ENCODE measurements around the gene TCAF1.

Gene TCAF1

DNA sequence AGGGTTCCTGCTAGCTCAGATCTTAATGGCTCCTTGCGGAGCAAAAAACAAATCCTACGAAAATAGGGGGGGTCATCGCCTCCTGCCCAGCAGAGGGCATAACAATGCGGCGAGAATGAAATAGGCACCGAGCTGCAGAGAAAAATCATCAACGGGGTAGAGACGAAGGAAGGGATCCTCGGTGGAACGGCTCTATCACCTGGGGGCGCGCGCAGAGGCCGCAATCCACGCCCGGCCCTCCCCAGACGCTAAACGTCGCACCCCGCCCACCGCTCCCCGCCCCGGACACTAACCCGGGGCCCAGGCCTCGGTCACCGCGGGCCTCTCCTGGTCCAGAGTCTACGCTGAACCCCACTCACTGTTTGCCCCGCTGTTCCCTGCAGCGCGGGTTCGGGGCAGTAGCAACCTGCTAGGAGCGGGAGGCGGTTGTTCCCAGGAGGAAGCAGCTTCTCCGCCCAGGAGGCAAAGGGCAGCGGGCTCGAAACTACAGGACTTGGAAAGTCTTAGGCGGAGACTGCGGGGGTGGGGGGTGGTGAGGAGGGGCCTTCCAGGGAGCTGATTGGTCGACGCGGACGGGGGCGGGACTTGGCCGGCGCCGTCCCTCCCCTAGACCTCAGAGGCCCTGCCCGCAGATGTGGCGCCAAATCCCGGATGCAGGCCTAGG lies at the start of gene TCAF1:
Gene TCAF1 (minus strand): TSS at position 509 of the 664 bp plus-strand sequence. CDS start 25,568 bp downstream, outside the sequence.
- peak; percentile 78 to 81 for DNase-seq (ENCODE audit: low read depth in 1 of 2, low spot score in 1 of 2)

DNA sequence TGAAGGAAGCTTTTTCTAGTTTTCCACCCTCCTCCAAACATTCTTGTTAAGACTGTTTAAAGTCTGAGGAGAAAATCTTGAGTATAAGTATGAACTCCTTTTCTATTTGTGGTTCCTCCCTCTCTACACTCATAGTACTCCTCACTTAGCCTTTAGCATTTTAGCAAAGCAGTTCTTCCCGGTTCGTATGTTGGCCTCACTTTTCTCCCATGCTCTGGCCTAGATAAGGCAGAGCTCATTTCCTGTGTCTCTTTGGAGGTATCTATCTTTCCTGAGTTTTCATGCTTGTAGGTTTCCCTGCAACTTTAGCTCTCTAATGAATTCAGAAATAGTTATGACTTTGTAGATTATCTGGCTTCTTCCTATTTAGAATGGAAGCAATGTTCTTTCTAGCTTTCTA lies 46.8 kb upstream of the TCAF1 start:
- no peak for DNase-seq (ENCODE audit: low read depth in 1 of 2, low spot score in 1 of 2)

DNA sequence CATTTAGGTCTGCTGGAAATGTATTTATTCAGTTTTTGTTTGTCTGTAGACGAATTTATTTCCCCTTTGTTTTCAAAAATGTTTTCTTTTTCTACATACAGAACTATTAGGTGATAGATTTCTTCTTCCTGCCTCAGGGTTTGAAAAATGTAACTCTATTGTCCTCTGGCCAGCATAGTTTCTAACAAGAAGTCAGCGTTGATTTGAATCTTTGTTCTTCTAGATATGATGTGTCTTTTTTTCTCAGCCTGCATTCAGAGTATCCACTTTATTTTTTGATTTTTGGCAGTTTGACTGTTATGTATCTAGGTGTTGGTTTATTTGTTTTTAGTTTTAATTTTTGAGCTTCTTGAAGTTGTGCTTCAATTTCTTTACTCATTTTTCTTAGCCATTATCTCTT lies 45.1 kb upstream of the TCAF1 start:
- DNase-seq (ENCODE audit: low read depth in 1 of 2, low spot score in 1 of 2), result no peak

DNA sequence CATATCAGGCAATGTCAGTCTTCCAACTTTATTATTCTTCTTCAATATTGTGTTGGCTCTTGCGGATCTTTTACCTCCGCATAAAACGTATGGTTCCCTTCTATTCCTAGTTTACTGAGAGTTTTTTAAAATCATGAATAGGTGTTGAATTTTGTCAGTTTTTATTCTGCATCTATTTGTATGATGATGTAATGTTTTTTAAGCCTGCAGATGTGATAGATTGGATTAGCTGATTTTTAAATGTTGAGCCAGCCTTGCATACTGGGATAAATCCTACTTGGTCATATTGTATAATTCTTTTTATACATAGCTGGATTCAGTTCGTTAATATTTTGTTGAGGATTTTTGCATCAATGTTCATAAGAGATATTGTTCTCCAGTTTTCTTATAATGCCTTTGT lies 43.4 kb upstream of the TCAF1 start:
- no peak for DNase-seq (ENCODE audit: low read depth in 1 of 2, low spot score in 1 of 2)

DNA sequence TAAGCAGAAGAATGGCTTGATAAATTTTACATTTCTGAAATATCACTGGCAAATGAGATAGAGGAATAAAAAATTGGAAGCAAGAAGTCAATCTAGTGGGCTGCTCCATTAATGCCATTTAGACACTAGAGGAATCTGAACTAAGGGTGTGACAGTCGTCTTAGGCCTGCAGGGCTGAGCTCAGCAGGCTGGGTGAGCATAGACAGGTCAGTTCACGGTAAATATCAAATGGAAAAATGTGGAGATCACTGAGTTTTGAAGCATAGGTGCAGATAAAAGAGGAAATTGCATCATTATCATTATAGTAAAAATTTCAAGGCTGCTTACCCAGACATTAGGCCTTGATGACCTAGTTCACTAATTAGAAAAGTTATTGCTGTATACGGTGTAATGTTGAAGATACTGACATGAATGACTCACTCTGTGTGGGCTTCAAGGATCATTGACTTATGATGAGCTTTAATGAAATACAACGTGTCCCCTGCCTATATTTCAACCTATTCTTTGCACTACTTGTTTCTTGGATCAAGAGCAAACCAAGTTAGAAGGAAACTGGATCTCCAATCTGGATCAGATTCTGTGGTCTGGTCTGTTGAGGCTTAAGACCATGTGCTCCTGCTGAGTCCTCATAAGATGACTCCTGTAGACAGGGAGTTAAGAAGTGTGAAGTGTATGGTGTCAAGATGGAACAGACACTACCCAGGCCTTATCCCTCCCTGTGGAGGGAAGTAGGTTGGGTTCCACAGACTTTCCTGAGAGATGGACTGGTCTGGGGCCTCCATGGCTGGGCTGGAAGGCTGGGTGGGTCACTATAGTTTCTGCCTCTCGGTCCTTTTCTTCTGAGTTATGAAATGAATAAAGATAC lies 36.6 kb upstream of the TCAF1 start:
- no peak for DNase-seq (ENCODE audit: low read depth in 1 of 2, low spot score in 1 of 2)

- DNase-seq (ENCODE audit: low read depth in 1 of 2, low spot score in 1 of 2), result no peak
Measured at GRCh38 chr7:143936087-143937009, 34.4 kb upstream of the TCAF1 start.

- no peak for DNase-seq (ENCODE audit: low read depth in 1 of 2, low spot score in 1 of 2)
Measured at GRCh38 chr7:143934526-143935325, 32.8 kb upstream of the TCAF1 start, which contains the start of gene OR2F2. Gene OR2F2 (plus strand): TSS chr7:143935233. CDS start chr7:143935233, 0 bp downstream.

- no peak for DNase-seq (ENCODE audit: low read depth in 1 of 2, low spot score in 1 of 2)
Measured at GRCh38 chr7:143931739-143932138, 29.8 kb upstream of the TCAF1 start.

DNA sequence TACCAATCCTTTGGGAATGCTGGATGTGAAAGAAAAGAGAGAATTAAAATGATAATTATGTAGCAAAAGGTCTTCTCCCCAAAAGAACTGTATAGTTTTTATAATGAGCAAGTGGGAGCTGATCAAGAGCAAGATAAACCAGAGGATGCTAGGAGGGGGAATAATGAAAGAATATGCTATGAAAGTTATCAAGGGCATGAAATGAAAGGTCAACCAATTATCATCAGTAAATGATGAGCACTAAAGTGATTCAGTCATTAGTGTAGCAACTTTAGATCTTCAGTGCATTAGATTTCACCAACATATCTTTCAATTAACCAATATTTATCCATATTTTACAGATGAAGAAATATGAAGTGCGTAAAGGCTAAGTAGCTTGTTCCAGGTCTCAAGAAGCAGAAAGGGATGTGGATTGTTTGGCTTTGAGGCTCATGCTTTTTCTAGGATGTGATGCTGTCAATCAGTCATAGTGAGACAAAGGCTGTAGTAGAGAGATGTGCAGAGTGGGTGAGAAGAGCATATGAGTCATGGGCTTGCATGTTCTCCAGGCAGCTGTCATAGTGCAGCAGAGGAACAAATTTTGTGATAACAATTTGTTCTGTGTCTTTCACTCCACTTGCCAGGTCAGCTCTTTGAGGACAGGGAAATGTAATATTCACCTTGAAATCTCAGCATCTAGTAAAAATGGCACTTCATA lies 27.4 kb upstream of the TCAF1 start:
- DNase-seq (ENCODE audit: low read depth in 1 of 2, low spot score in 1 of 2), result no peak

- no peak for DNase-seq (ENCODE audit: low read depth in 1 of 2, low spot score in 1 of 2)
Measured at GRCh38 chr7:143924851-143925250, 22.9 kb upstream of the TCAF1 start.

- no peak for DNase-seq (ENCODE audit: low read depth in 1 of 2, low spot score in 1 of 2)
Measured at GRCh38 chr7:143914938-143915652, 13.1 kb upstream of the TCAF1 start.

GRCh38 chr7:143913945-143914615 lies 12.1 kb upstream of the TCAF1 start:
- DNase-seq (ENCODE audit: low read depth in 1 of 2, low spot score in 1 of 2), result no peak

- DNase-seq (ENCODE audit: low read depth in 1 of 2, low spot score in 1 of 2), result no peak
Measured at GRCh38 chr7:143910473-143911248, 8.7 kb upstream of the TCAF1 start.

GRCh38 chr7:143909863-143910262 lies 7.9 kb upstream of the TCAF1 start:
- no peak for DNase-seq (ENCODE audit: low read depth in 1 of 2, low spot score in 1 of 2)

DNA sequence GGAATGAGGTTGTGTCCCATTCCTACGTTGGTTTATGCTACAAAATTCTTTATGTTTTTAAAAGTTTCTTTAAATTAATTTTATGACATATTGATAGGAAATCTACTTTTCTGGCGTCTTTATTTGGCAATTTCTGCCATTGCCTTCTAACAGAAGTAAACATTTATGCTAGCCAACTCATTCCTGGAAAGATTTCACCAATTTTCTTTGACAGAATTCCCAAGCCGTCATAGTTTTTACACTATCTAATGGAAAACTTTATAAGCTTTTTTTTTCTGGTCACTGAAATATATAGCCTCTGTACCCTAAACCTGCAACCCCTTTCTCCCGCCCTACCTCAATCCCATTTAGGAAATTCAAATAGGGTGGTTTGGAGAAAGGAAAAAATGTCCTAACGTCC lies 6.1 kb upstream of the TCAF1 start:
- DNase-seq (ENCODE audit: low read depth in 1 of 2, low spot score in 1 of 2), result no peak

DNA sequence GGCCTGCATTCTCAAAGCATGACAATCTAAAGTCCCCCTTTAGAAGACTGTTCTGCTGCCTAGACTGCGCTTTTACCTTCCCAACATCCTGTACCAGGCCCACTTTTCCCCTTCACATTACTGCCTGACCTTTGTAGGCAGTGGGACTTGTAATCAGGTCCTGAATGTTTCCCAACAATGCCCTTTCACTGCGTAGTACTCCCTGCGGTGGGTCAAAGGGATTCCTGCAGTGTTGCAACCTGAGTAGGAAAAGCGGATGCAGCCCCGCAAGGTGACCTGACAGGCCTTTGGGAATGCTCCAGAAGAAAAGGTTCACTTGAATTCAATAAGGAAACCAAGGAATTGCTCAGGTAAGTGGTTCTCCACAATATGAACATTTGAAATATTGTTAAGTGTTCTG lies 4.9 kb upstream of the TCAF1 start:
- DNase-seq (ENCODE audit: low read depth in 1 of 2, low spot score in 1 of 2), result no peak

DNA sequence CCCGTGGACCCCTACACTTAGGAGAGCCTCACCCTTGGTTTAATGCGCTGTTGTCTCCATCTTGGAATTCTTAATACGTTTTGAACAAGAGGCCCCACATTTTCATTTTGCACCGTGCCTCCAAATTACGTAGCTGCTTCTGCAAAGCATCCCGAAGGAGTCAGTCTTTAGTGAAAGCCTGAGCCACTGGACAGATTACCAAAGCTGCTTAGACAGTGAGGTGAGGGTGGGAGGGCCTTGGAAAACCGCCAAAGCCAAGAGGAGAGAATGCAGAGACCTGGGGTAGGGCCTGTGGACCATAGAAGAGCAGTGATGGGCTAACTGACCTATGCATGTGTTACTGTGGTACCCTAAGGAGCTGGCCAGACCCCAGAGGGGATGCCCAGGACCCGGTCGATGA lies 4.2 kb upstream of the TCAF1 start:
- DNase-seq (ENCODE audit: low read depth in 1 of 2, low spot score in 1 of 2), result no peak

GRCh38 chr7:143905509-143905908 lies 3.5 kb upstream of the TCAF1 start:
- DNase-seq (ENCODE audit: low read depth in 1 of 2, low spot score in 1 of 2), result no peak
